NCI-H187 (cell line): Measurements from ENCODE around the gene NPFFR2.
"Not testable (repeated sequence)": the region's sequence is repeated elsewhere in the genome, so short reads cannot be mapped to it uniquely, and the experiment has no call there.

Experiments
- DNase-seq, 2 experiments: peaks; one replicate each; lab custom pipeline; 2025; lab: John Stamatoyannopoulos, UW

Gene NPFFR2

DNA sequence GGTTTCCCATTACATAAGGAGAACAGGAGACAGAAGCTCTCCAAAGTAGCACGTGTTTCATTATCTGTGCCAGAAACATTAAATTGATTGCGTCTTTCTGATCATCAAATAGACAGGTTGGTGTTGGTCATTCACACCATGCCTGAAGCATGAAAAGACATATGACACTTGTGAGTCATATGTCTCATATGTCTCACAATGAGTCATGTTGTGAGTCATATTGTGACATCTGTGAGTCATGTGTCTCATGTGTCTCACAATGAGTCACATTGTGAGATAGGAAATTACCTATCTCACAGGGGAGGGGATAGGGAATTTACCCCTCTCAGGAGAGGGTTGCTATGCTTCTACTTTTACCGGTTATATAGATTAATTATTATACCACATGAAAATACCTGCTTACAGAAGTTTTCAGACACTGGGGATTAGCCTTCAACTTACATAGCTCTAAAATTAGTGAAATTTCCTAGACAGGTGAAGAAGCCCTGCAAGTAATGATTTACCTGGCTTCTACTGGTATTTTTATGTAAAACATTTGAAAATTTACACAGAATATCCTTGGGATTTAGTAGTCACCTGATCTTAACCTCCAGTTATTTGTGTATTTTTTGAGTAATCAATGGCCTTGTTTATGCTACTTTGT is 80.8 kb downstream of the NPFFR2 start:
- no peak for DNase-seq

DNA sequence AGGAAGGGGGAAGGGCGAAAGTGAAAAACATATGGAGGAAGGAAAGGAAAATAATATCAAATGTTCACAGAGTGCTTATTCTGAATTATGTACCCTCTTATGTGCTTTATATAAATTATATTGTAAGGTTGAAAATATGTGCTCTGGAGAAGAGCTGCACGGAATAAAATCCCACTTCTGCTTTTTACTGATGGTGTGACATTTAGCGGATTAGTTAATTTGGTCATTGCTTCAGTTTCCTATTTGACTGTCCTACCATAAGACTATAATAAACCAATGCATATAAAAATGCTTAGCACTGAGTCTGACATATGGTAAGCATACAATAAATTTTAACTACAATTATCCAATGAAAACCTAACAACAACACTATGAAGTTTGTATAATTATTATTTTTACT is 86.2 kb downstream of the NPFFR2 start:
- DNase-seq: no peak

DNA sequence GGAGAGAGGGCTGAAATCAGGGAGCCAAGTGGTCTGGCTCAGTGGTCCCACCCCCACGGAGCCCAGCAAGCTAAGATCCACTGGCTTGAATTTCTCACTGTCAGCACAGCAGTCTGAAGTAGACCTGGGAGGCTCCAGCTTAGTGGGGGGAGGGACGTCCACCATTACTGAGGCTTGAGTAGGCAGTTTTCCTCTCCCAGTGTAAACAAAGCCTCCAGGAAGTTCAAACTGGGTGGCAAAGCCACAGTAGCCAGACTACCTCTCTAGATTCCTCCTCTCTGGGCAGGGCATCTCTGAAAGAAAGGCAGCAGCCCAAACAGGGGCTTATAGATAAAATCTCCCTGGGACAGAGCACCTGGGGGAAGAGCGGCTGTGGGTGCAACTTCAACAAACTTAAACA is 88.1 kb downstream of the NPFFR2 start:
- no peak for DNase-seq

DNA sequence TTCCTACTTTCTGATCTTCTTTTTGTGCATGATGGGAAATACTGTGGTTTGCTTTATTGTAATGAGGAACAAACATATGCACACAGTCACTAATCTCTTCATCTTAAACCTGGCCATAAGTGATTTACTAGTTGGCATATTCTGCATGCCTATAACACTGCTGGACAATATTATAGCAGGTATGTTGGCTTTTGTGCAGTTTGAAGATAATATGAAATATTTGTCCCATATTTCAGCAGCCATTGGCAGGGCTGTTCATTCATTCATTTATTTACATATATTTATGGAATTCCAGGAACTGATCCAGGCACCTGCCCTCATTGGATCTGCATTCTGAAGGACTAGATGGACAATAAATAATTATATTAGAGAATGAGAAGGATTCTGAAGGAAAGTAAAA is 96.9 kb downstream of the NPFFR2 start:
- no peak for DNase-seq

DNA sequence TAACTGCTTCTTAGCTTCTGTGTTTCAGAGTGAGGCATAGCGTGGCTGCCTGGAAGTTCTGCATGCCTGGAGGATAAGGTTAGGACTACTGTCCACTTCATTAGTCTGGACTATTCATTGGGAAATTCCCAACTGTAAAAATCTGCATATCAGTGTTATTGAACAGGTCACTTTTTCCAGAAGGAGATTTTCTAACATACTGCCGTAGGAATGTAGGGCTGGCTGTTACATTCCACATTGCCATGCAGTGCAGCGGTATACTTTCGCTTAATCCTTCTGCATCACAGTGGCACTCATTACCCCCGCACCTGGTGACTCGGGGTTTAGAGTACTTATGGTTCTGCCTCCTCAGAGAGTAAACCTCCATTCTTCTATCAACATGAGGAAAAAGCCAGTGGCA is 104.6 kb downstream of the NPFFR2 start:
- DNase-seq: no peak

DNA sequence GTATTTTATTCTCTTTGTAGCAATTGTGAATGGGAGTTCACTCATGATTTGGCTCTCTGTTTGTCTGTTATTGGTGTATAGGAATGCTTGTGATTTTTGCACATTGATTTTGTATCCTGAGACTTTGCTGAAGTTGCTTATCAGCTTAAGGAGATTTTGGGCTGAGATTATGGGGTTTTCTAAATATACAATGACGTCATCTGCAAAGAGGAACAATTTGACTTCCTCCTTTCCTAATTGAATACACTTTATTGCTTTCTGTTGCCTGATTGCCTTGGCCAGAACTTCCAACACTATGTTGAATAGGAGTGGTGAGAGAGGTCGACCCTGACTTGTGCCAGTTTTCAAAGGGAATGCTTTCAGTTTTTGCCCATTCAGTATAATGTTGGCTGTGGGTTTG is 108.2 kb downstream of the NPFFR2 start:
- DNase-seq: not testable (repeated sequence)

DNA sequence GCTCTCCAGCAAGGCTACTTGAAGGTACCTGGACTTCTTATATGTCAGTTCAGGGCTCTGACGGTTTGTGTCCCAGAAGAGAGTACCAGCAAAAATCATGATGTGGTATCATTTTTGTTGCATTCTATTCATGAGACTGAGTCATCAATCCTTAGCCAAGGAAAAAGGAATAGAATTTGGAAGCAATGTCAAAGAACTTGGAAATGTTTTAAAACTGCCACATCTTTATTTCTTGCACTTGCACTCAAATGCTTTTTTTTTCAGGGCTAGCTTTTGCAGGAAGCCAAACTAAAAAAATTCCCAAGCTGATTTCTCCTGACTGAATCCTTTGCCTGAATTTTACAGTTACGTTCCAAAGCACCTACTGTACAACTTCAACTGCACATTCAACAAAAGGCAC is 112.4 kb downstream of the NPFFR2 start:
- DNase-seq: no peak

DNA sequence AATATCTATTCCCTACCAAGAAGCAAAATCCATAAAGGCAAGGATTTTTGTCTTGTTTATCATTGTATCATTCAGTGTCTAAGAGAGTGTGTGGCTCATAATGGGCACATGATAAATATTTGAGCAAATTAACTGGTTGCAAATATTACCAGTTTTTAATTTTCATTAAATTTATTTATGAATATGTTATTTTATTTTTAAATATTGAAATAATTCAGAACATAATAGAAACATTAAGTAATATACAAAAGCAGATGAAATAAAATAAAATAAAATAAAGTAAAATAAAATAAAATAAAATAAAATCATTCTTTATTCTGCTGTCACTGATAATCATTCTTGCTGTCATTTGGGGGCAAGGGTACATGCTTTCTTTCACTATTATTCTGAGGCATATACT is 120.9 kb downstream of the NPFFR2 start:
- no peak for DNase-seq

DNA sequence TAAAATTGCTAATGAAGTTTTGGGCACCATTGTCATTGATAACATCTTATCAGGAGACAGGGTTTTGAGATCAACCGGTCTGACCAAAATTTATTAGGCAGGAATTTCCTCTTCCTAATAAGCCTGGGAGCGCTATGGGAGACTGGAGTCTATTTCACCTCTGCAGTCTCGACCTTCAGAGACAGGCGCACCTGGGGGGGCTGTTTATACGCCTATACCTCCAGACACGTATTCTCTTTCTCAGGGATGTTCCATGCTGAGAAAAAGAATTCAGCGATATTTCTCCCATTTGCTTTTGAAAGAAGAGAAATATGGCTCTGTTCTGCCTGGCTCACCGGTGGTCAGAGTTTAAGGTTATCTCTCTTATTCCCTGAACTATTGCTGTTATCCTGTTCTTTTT is 121.8 kb downstream of the NPFFR2 start:
- DNase-seq: not testable (repeated sequence)

DNA sequence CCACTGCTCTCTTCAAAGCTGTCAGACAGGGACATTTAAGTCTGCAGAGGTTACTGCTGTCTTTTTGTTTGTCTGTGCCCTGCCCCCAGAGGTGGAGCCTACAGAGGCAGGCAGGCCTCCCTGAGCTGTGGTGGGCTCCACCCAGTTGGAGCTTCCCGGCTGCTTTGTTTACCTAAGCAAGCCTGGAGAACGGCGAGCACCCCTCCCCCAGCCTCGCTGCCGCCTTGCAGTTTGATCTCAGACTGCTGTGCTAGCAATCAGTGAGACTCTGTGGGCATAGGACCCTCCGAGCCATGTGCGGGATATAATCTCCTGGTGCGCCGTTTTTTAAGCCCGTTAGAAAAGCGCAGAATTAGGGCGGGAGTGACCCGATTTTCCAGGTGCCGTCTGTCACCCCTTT is 137.5 kb downstream of the NPFFR2 start:
- DNase-seq: not testable (repeated sequence)

DNA sequence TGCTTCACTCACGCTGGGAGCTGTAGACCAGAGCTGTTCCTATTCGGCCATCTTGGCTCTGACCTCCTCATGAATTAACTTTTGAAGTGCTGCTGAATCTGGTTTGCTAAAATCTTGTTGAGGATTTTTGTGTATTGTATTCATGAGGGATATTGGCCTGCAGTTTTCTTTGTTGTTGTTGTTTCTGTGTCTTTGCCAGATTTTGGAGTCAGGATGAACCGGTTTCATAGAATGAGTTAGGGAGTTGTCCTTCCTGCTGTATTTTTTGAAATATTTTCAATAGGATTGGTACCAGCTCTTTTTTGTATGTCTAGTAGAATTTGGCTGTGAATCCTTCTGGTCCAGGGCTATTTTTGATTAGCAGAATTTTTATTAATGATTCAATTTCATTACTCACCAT is 138.1 kb downstream of the NPFFR2 start:
- DNase-seq: no peak

DNA sequence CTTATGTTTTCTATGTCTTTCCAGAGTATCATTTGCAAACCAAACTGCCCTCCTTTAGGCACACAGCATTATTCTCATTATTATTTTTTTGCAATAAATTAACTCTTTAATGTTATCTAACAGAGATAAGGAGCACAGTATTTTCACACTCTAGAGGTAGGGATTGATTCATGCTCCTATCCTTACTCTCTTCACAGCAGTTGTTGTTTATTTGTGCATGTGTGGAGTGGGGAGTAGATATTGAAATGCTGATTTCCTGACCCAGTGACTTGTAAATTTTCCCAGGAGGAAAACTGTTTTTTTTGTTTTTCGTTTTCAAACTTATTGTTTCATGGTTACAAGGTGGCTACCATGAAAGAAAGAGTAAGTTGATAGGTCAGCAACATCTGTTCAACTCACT is 140.0 kb downstream of the NPFFR2 start:
- no peak for DNase-seq

DNA sequence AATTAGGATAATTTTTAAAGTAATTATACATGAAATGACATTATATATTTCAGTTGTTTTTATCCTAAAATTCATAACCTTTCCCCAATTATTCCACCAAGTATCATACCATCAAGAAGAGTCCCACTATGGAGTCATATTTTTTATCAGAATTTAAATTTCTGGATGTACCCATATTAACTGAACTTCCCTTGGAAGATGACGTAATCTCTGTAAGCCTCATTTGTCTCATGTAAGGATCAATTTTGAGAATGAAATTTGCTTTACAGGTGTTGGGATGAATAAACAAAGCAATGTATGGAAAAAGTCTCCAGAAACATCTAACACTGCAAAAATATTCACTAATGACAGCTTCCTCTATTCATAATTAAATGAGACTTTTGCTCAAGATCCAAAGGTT is 147.5 kb downstream of the NPFFR2 start:
- DNase-seq: no peak

DNA sequence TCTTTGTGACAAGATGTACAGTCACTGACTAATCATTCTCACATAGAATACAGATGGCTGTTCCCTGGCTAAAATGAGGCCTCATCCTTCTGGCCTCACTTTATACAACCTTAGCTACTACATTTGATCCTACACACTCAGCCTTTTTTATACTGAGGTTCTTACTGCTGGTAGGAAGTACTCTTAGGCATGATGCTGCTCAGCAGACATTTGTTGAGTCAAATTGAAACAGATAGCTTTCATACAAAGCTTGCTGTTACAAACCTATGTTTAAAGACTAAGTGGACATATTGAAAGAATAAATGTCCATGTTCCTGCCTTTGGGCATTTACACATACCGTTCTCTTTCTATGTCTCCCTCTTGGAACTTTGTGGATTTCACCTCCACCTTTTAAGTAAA is 154.9 kb downstream of the NPFFR2 start:
- no peak for DNase-seq

DNA sequence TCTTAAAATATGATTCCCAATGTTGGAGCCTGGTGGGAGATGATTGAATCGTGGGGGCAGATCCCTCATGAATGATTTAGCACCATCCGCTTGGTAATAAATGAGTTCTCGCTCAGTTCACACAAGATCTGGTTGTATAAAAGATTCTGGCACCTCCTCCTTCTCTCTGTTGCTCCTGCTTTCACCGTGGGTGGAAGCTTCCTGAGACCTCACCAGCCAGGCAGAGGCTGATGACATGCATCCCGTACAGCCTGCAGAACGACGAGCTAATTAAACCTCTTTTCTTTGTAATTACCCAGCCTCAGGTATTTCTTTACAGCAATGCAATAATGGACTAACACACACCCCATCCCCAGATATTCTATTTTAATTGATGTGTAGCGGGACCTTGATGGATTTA is 162.2 kb downstream of the NPFFR2 start:
- no peak for DNase-seq

DNA sequence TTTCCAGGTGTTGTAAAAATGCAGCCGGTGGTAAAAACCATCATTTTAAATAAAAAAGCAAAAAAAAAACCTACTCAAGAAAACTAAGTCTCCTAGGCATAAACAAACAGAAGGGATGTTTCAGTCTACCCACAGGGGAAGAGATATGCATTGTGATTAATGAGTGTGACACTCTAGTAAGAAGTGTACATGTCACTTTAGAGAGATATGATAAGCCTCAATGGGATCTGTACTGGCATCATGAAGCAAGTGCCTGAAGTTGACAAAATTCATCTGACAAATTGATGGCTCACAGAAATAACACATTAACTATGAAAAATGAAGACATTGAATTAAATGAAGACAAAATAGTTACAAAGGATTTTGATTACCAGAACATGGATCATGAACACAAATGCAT is 162.7 kb downstream of the NPFFR2 start:
- DNase-seq: no peak
